NCI-H2081 treated with DMSO at 0.1 percent for 48 hours (cell line): Measurements from ENCODE around the gene SUGCT.

ENCODE experiments used
- DNase-seq: peaks from one replicate; lab custom pipeline; 2025; lab: John Stamatoyannopoulos, UW

SUGCT gene

GRCh38 chr7:40828686-40829600 lies 694.1 kb downstream of the SUGCT start:
- DNase-seq = no peak

- no peak for DNase-seq
Measured at GRCh38 chr7:40833191-40833887, 698.5 kb downstream of the SUGCT start.

GRCh38 chr7:40833888-40834234 lies 699.1 kb downstream of the SUGCT start:
- DNase-seq = no peak

- no peak for DNase-seq
Measured at GRCh38 chr7:40836218-40836617, 701.4 kb downstream of the SUGCT start.

- DNase-seq = no peak
Measured at GRCh38 chr7:40839881-40840280, 705.1 kb downstream of the SUGCT start.

- DNase-seq = no peak
Measured at GRCh38 chr7:40840990-40841389, 706.2 kb downstream of the SUGCT start.

GRCh38 chr7:40842641-40843040 lies 707.8 kb downstream of the SUGCT start:
- DNase-seq = no peak

GRCh38 chr7:40843338-40843985 lies 708.7 kb downstream of the SUGCT start:
- no peak for DNase-seq

GRCh38 chr7:40845943-40846342 lies 711.1 kb downstream of the SUGCT start:
- no peak for DNase-seq

GRCh38 chr7:40847921-40848320 lies 713.1 kb downstream of the SUGCT start:
- DNase-seq = no peak

- DNase-seq = no peak
Measured at GRCh38 chr7:40848541-40849221, 713.9 kb downstream of the SUGCT start.

- DNase-seq = no peak
Measured at GRCh38 chr7:40850017-40850416, 715.2 kb downstream of the SUGCT start.

- DNase-seq = no peak
Measured at GRCh38 chr7:40851001-40851400, 716.2 kb downstream of the SUGCT start.

GRCh38 chr7:40859076-40859475 lies 724.3 kb downstream of the SUGCT start:
- no peak for DNase-seq

- DNase-seq = no peak
Measured at GRCh38 chr7:40859965-40860543, 725.2 kb downstream of the SUGCT start.

- DNase-seq = no peak
Measured at GRCh38 chr7:40865441-40866233, 730.8 kb downstream of the SUGCT start.

- DNase-seq = no peak
Measured at GRCh38 chr7:40866601-40867000, 731.8 kb downstream of the SUGCT start.

- no peak for DNase-seq
Measured at GRCh38 chr7:40870108-40870507, 735.3 kb downstream of the SUGCT start.

- no peak for DNase-seq
Measured at GRCh38 chr7:40873248-40873647, 738.4 kb downstream of the SUGCT start.

- DNase-seq = no peak
Measured at GRCh38 chr7:40874756-40875155, 740.0 kb downstream of the SUGCT start.

GRCh38 chr7:40876601-40877000 lies 741.8 kb downstream of the SUGCT start:
- no peak for DNase-seq
